ENCODE results near the gene CCDC187.

GRCh38 chr9:136304981-136305380 lies 1.1 kb upstream of the CCDC187 start:
- TF ChIP-seq POLR2AphosphoS5 (IDR thresholded peaks at IDR 0.05; ENCODE audit: low read depth, low read length), result no peak
- no peak for TF ChIP-seq POLR2A (IDR thresholded peaks at IDR 0.05; ENCODE audit: control extremely low read depth in 1 of 2, low read depth in 2 of 2, low read length in 2 of 2)
- no peak for TF ChIP-seq SIRT6 (IDR thresholded peaks at IDR 0.05; ENCODE audit: low read length)
- no peak for TF ChIP-seq JUN (IDR thresholded peaks at IDR 0.05; ENCODE audit: low read depth, low read length)
